Liver (tissue), 9 donors: Measurements from ENCODE around the gene SHC4. TPM values are rescaled to one million over a fixed set of nuclear protein-coding genes. Genes with fewer than 3 reads are reported as not detected.

Source experiments
- DNase-seq: peaks from one replicate; pipeline ENCODE4 v3.0.0-alpha.2; 2017; ENCODE audit warnings: low spot score
- H3K27ac ChIP-seq, 2 donors: one replicate each; pipeline ENCODE4 v1.7.0; 2013; ENCODE audit warnings: inconsistent platforms in 2 of 2, low read length in 2 of 2, control low read depth in 1 of 2, low read depth in 1 of 2, mild to moderate bottlenecking in 1 of 2
- H3K27me3 ChIP-seq, 4 donors: one replicate each; pipeline versions ENCODE4 v1.6.1 to v1.7.0; 2013; ENCODE audit warnings: low read length in 3 of 4, inconsistent platforms in 1 of 4, mild to moderate bottlenecking in 1 of 4, moderate library complexity in 1 of 4; ENCODE audit not compliant: control insufficient read depth in 4 of 4, insufficient read depth in 4 of 4
- H3K36me3 ChIP-seq, 4 donors: one replicate each; pipeline versions ENCODE4 v1.6.1 to v1.7.0; 2013; ENCODE audit warnings: low read length in 3 of 4, mild to moderate bottlenecking in 3 of 4, low read depth in 1 of 4, moderate library complexity in 1 of 4; ENCODE audit not compliant: control insufficient read depth in 4 of 4, insufficient read depth in 3 of 4
- H3K4me1 ChIP-seq, 4 donors: one replicate each; pipeline versions ENCODE4 v1.6.1 to v1.7.0; 2013; ENCODE audit warnings: low read length in 3 of 4, mild to moderate bottlenecking in 3 of 4, moderate library complexity in 1 of 4; ENCODE audit not compliant: control insufficient read depth in 4 of 4, insufficient read depth in 4 of 4
- H3K4me3 ChIP-seq, 3 donors: one replicate each; pipeline versions ENCODE4 v1.6.1 to v1.7.0; 2013; ENCODE audit warnings: low read length in 3 of 3, control low read depth in 1 of 3, low read depth in 1 of 3, mild to moderate bottlenecking in 1 of 3
- H3K9ac ChIP-seq, 2 donors: one replicate each; pipeline ENCODE4 v1.7.0; 2013; ENCODE audit warnings: low read length in 2 of 2, mild to moderate bottlenecking in 2 of 2, moderate library complexity in 2 of 2, control low read depth in 1 of 2, low read depth in 1 of 2
- H3K9me3 ChIP-seq, 4 donors: one replicate each; pipeline versions ENCODE4 v1.6.1 to v1.7.0; 2013; ENCODE audit warnings: low read length in 3 of 4; ENCODE audit not compliant: control insufficient read depth in 4 of 4
- ATF3 ChIP-seq: IDR thresholded peaks from 2 replicates; pipeline ENCODE4 v1.6.1; 2016; ENCODE audit warnings: antibody characterized with exemption
- CTCF ChIP-seq: fragments of 150-350 bp; IDR thresholded peaks from 2 replicates; pipeline ENCODE4 v1.5.1; 2017; ENCODE audit warnings: improper control_type of control experiment, low read depth, low read length; ENCODE audit not compliant: missing input control
- EGR1 ChIP-seq, 2 donors: IDR thresholded peaks; 2 replicates each; pipeline ENCODE4 v1.6.1; 2016 to 2018; ENCODE audit warnings: antibody characterized with exemption in 2 of 2, low read depth in 2 of 2
- FOXA1 ChIP-seq: IDR thresholded peaks from 2 replicates; pipeline ENCODE4 v1.6.1; 2016; ENCODE audit warnings: antibody characterized with exemption
- FOXA2 ChIP-seq: IDR thresholded peaks from 2 replicates; pipeline ENCODE4 v1.6.1; 2016; ENCODE audit warnings: antibody characterized with exemption
- GABPA ChIP-seq, 2 donors: IDR thresholded peaks in 1 of 2; conservative IDR thresholded peaks in 1 of 2; 2 replicates each; pipeline ENCODE4 v1.6.1; 2016; ENCODE audit warnings: antibody characterized with exemption in 2 of 2, mild to moderate bottlenecking in 1 of 2, moderate library complexity in 1 of 2
- HNF4A ChIP-seq, 2 donors: conservative IDR thresholded peaks; 2 replicates each; pipeline ENCODE4 v1.6.1; 2016; ENCODE audit warnings: antibody characterized with exemption in 2 of 2, mild to moderate bottlenecking in 2 of 2
- HNF4G ChIP-seq: IDR thresholded peaks from 2 replicates; pipeline ENCODE4 v1.6.1; 2016; ENCODE audit warnings: antibody characterized with exemption
- JUND ChIP-seq, 2 donors: IDR thresholded peaks; 2 replicates each; pipeline ENCODE4 v1.6.1; 2016; ENCODE audit warnings: antibody characterized with exemption in 2 of 2
- MAX ChIP-seq: IDR thresholded peaks from 2 replicates; pipeline ENCODE4 v1.6.1; 2016; ENCODE audit warnings: antibody characterized with exemption
- NR2F2 ChIP-seq: IDR thresholded peaks from 2 replicates; pipeline ENCODE4 v1.6.1; 2016; ENCODE audit warnings: antibody characterized with exemption
- RAD21 ChIP-seq, 2 donors: IDR thresholded peaks; 2 replicates each; pipeline ENCODE4 v1.6.1; 2016; ENCODE audit warnings: antibody characterized with exemption in 2 of 2, mild to moderate bottlenecking in 2 of 2
- REST ChIP-seq: IDR thresholded peaks from 2 replicates; pipeline ENCODE4 v1.6.1; 2016; ENCODE audit warnings: antibody characterized with exemption, mild to moderate bottlenecking
- RXRA ChIP-seq, 2 donors: IDR thresholded peaks; 2 replicates each; pipeline ENCODE4 v1.6.1; 2017 to 2018; ENCODE audit warnings: antibody characterized with exemption in 2 of 2, mild to moderate bottlenecking in 1 of 2
- SP1 ChIP-seq: IDR thresholded peaks from 2 replicates; pipeline ENCODE4 v1.6.1; 2018; ENCODE audit warnings: antibody characterized with exemption, mild to moderate bottlenecking
- TAF1 ChIP-seq: conservative IDR thresholded peaks from 2 replicates; pipeline ENCODE4 v1.6.1; 2016; ENCODE audit warnings: antibody characterized with exemption, mild to moderate bottlenecking
- YY1 ChIP-seq: IDR thresholded peaks from 2 replicates; pipeline ENCODE4 v1.6.1; 2016; ENCODE audit warnings: antibody characterized with exemption, mild to moderate bottlenecking
- ZBTB33 ChIP-seq: IDR thresholded peaks from 2 replicates; pipeline ENCODE4 v1.6.1; 2016; ENCODE audit warnings: antibody characterized with exemption
- WGBS: extraction: QIAGEN DNeasy Blood & Tissue Kit; methylation state at CpG from one replicate; pipeline ENCODE4 v1.1.7; 2013; 5-methylcytosine and 5-hydroxymethylcytosine counted together
- polyA plus RNA-seq, 2 donors: library from polyadenylated mRNA; stranded (reverse) in 1 of 2; unstranded in 1 of 2; fragments of 200-250 nt in 1 of 2; fragments of >200 nt in 1 of 2; fragmentation: Nextera tagmentation in 1 of 2; extraction: Ambion mirVana in 1 of 2; gene quantifications; one replicate each; pipeline versions ENCODE4 v1.2.1 to v1.2.3, GENCODE V29; 2013 to 2015
- total RNA-seq, 2 donors: library from RNA; depleted of rRNA; stranded (reverse); fragments of >200 nt; gene quantifications; one replicate each; pipeline ENCODE4 v1.2.3, GENCODE V29; 2014
- donor health status: healthy.
- donor health status: healthy.
- donor health status: healthy.
- donor health status: healthy.
- donor health status: healthy.

SHC4 gene
- total and polyA plus RNA-seq, 4 donors: under 0.01 to 0.19 (median 0.05) TPM

GRCh38 chr15:48989170-48989569 is 25.5 kb upstream of the SHC4 start:
- Histone ChIP-seq H3K9ac (no peak overlapping the region), H3K4me1 (peaks cover 3 to 28% (median 23%) of the 10 kb centered on the region in 4 donors), H3K36me3 (peaks cover 7 to 20% (median 14%) of the 10 kb centered on the region in 4 donors), H3K27me3 (no peaks in the 10 kb centered on the region), H3K4me3 (no peak overlapping the region), H3K9me3 (no peaks in the 10 kb centered on the region), H3K27ac (no peak overlapping the region)
- TF ChIP-seq ATF3: no peak
- DNase-seq: no peak
- 86% methylated on average over 1 of the region's 1 CpG for WGBS

- Histone ChIP-seq H3K36me3 (peaks cover 1 to 14% (median 7%) of the 10 kb centered on the region in 4 donors), H3K4me3 (no peak overlapping the region), H3K4me1 (peaks cover 3 to 35% (median 24%) of the 10 kb centered on the region in 4 donors), H3K27me3 (no peaks in the 10 kb centered on the region), H3K9ac (no peak overlapping the region), H3K9me3 (no peaks in the 10 kb centered on the region), H3K27ac (peak overlapping the region; percentile 37 to 62)
- no peak for DNase-seq
- TF ChIP-seq YY1 (peak; percentile 93), GABPA (IDR thresholded peaks at IDR 0.05 in 1 of 2, conservative IDR thresholded peaks at IDR 0.05 in 1 of 2) (no peak), RAD21 (IDR thresholded peaks at IDR 0.05) (peak; percentile 18 to 22), JUND (IDR thresholded peaks at IDR 0.05) (peak; percentile 22 to 62), ZBTB33 (peak; percentile 47), MAX (peak; percentile 57), HNF4A (conservative IDR thresholded peaks at IDR 0.05) (peak; percentile 73 to 80), RXRA (IDR thresholded peaks at IDR 0.05) (peak; percentile 69 to 70), NR2F2 (peak; percentile 14), HNF4G (no peak), TAF1 (no peak), FOXA1 (no peak), SP1 (peak; percentile 27), EGR1 (IDR thresholded peaks at IDR 0.05; ENCODE audit: low read depth in 2 of 2) (peak in 1 of 2 donors; percentile 23), CTCF (no peak), REST (peak; percentile 28), FOXA2 (no peak), ATF3 (peak; percentile 34)
Measured at GRCh38 chr15:48987142-48987541, 23.4 kb upstream of the SHC4 start.
